Erythroblast (primary cell): ENCODE data around the gene GRAMD4.

ENCODE experiments used
- GATA1 ChIP-seq: IDR thresholded peaks from 2 replicates; pipeline ENCODE4 v1.6.1; 2011; ENCODE audit warnings: low read depth, mild to moderate bottlenecking, control low read depth, low read length, moderate library complexity
- POLR2A ChIP-seq: IDR thresholded peaks from 2 replicates; pipeline ENCODE4 v1.6.1; 2011; ENCODE audit warnings: mild to moderate bottlenecking, low read length

GRCh38 chr22:46666577-46667244 is 46.5 kb downstream of the GRAMD4 start:
- TF ChIP-seq POLR2A = no peak
- TF ChIP-seq GATA1 = no peak
